ENCODE results near the gene FUT8. TPM values are rescaled to one million over a fixed set of nuclear protein-coding genes. Genes with fewer than 3 reads are reported as not detected.

The FUT8 gene
- total RNA-seq, 2 experiments from 2014 or later = 70.9 to 79.2 TPM

- peaks cover 10% of the 10 kb centered on the region for H3K9me3 Mint-ChIP-seq
- peaks cover 32% of the 10 kb centered on the region for H3K4me1 Mint-ChIP-seq
Observed at GRCh38 chr14:65513671-65514070, 101.1 kb downstream of the FUT8 start.

GRCh38 chr14:65517635-65518542 lies 105.4 kb downstream of the FUT8 start:
- CTCF ChIA-PET = interaction anchor here (1.1 kb wide), 1 partner anchor 11 kb away, joined by 3 read pairs; no protein-coding TSS in a partner anchor
- peak overlapping the region; percentile 76 for H3K27ac Mint-ChIP-seq

More at GRCh38 chr14:65513671-65514070, 101.1 kb downstream of the FUT8 start:
- DNase-seq = no peak
- peaks cover 27% of the 10 kb centered on the region for H3K36me3 Mint-ChIP-seq (ENCODE audit: low read depth)
- no peak overlapping the region for H3K4me3 Mint-ChIP-seq
- ChIA-PET CTCF (no interaction called here), POLR2A (no interaction called here)
- no peaks in the 10 kb centered on the region for H3K27me3 Mint-ChIP-seq
- no peak overlapping the region for H3K27ac Mint-ChIP-seq

GRCh38 chr14:65528069-65528468 lies 115.5 kb downstream of the FUT8 start:
- Mint-ChIP-seq H3K4me3 (no peak overlapping the region), H3K36me3 (ENCODE audit: low read depth) (peaks cover 61% of the 10 kb centered on the region), H3K9me3 (peaks cover 45% of the 10 kb centered on the region), H3K4me1 (peaks cover 21% of the 10 kb centered on the region), H3K27me3 (no peaks in the 10 kb centered on the region), H3K27ac (no peak overlapping the region)
- ChIA-PET CTCF (interaction anchor here (0.6 kb wide), 1 partner anchor 21 kb away, joined by 3 read pairs; no protein-coding TSS in a partner anchor), POLR2A (no interaction called here)
- DNase-seq = no peak

More at GRCh38 chr14:65517635-65518542, 105.4 kb downstream of the FUT8 start:
- DNase-seq = no peak
- no peak overlapping the region for H3K4me3 Mint-ChIP-seq
- H3K9me3 Mint-ChIP-seq = peaks cover 5% of the 10 kb centered on the region
- POLR2A ChIA-PET = no interaction called here
- peaks cover 46% of the 10 kb centered on the region for H3K4me1 Mint-ChIP-seq
- no peaks in the 10 kb centered on the region for H3K27me3 Mint-ChIP-seq
- H3K36me3 Mint-ChIP-seq (ENCODE audit: low read depth) = peaks cover 27% of the 10 kb centered on the region

DNA sequence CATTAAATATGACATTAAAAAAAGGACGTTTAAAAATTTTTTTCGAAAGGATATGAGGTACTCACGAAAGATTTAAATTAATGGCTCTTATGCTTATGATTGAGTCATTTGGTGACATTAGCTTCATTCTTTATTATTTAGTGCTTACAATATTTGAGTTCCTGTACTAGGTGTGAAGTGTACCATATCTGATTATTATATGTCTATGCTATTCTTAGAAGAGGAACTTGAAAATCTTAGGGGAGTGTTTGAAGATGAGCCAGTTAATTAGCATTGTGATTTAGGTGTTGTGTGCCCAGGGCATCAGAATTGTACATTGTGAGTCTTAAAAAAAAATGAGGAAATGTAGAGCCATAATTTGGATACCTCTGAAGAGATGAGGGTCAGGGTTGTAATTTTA lies 118.6 kb downstream of the FUT8 start:
- Mint-ChIP-seq H3K36me3 (ENCODE audit: low read depth) (peaks cover 32% of the 10 kb centered on the region), H3K4me3 (no peak overlapping the region), H3K9me3 (peaks cover 25% of the 10 kb centered on the region), H3K27me3 (no peaks in the 10 kb centered on the region), H3K4me1 (peaks cover 17% of the 10 kb centered on the region), H3K27ac (no peak overlapping the region)
- CTCF ChIA-PET = no interaction called here
- DNase-seq = no peak
- POLR2A ChIA-PET = no interaction called here

GRCh38 chr14:65533736-65534404 lies 121.3 kb downstream of the FUT8 start:
- Mint-ChIP-seq H3K9me3 (peaks cover 12% of the 10 kb centered on the region), H3K4me1 (peaks cover 9% of the 10 kb centered on the region), H3K36me3 (ENCODE audit: low read depth) (peaks cover 15% of the 10 kb centered on the region), H3K27ac (no peak overlapping the region), H3K4me3 (no peak overlapping the region), H3K27me3 (no peaks in the 10 kb centered on the region)
- CTCF ChIA-PET = no interaction called here
- DNase-seq = no peak
- POLR2A ChIA-PET = no interaction called here

DNA sequence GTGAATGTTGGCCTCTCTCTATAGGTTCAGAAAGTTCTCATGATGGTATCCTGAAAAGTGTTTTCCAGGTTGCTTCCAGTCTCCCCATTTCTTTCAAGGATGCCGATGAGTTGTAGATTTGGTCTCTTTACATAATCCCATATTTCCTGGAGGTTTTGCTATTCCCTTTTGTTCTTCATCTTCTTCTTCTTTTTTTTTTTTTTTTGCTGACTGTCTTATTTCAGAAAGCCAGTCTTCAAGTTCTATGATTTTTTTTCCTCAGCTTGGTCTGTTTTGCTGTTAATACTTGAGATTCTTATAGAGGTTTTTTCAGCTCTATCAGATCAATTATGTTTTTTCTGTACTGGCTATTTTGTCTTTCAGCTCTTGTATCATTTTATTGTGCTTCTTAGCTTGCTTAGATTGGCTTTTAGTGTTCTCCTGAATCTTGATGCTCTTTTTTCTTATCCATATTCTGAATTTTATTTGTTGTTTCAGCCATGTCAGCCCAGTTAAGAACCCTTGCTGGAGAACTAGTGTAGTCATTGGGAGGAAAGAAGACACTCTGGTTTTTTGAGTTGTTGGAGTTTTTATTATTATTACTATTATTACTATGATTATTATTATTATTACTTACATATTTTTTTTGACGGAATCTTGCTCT lies 124.4 kb downstream of the FUT8 start:
- ChIA-PET CTCF (no interaction called here), POLR2A (no interaction called here)
- H3K27me3 Mint-ChIP-seq = no peaks in the 10 kb centered on the region
- no peak overlapping the region for H3K27ac Mint-ChIP-seq
- H3K4me3 Mint-ChIP-seq = no peak overlapping the region
- DNase-seq = no peak
- H3K36me3 Mint-ChIP-seq (ENCODE audit: low read depth) = peaks cover 8% of the 10 kb centered on the region
- no peaks in the 10 kb centered on the region for H3K4me1 Mint-ChIP-seq
- no peaks in the 10 kb centered on the region for H3K9me3 Mint-ChIP-seq

- Mint-ChIP-seq H3K27me3 (no peaks in the 10 kb centered on the region), H3K36me3 (ENCODE audit: low read depth) (peaks cover 15% of the 10 kb centered on the region), H3K4me3 (no peak overlapping the region), H3K27ac (no peak overlapping the region), H3K9me3 (peaks cover 1% of the 10 kb centered on the region), H3K4me1 (peaks cover 5% of the 10 kb centered on the region)
- CTCF ChIA-PET = interaction anchor here (0.7 kb wide), 2 partner anchors 21 to 280 kb away, joined by 3 to 4 read pairs; no protein-coding TSS in a partner anchor
- POLR2A ChIA-PET = no interaction called here
- DNase-seq = no peak
Observed at GRCh38 chr14:65548878-65549277, 136.3 kb downstream of the FUT8 start.

GRCh38 chr14:65549429-65549828 lies 136.9 kb downstream of the FUT8 start:
- peaks cover 1% of the 10 kb centered on the region for H3K9me3 Mint-ChIP-seq

GRCh38 chr14:65550779-65551643 lies 138.5 kb downstream of the FUT8 start:
- no peak for DNase-seq
- POLR2A ChIA-PET = no interaction called here
- Mint-ChIP-seq H3K36me3 (ENCODE audit: low read depth) (peaks cover 15% of the 10 kb centered on the region), H3K4me1 (peaks cover 5% of the 10 kb centered on the region), H3K9me3 (peaks cover 1% of the 10 kb centered on the region), H3K27me3 (no peaks in the 10 kb centered on the region), H3K27ac (no peak overlapping the region), H3K4me3 (no peak overlapping the region)
- CTCF ChIA-PET = no interaction called here

More at GRCh38 chr14:65549429-65549828, 136.9 kb downstream of the FUT8 start:
- ChIA-PET POLR2A (no interaction called here), CTCF (no interaction called here)
- no peak for DNase-seq
- no peak overlapping the region for H3K4me3 Mint-ChIP-seq
- peaks cover 15% of the 10 kb centered on the region for H3K36me3 Mint-ChIP-seq (ENCODE audit: low read depth)
- no peak overlapping the region for H3K27ac Mint-ChIP-seq
- no peaks in the 10 kb centered on the region for H3K27me3 Mint-ChIP-seq
- peaks cover 5% of the 10 kb centered on the region for H3K4me1 Mint-ChIP-seq

GRCh38 chr14:65552724-65553123 lies 140.2 kb downstream of the FUT8 start:
- Mint-ChIP-seq H3K27me3 (no peaks in the 10 kb centered on the region), H3K9me3 (no peaks in the 10 kb centered on the region), H3K4me1 (peaks cover 5% of the 10 kb centered on the region), H3K4me3 (no peak overlapping the region), H3K27ac (no peak overlapping the region), H3K36me3 (ENCODE audit: low read depth) (peaks cover 9% of the 10 kb centered on the region)
- ChIA-PET CTCF (interaction anchor here (1.3 kb wide), 1 partner anchor 92 kb away, joined by 3 read pairs; no protein-coding TSS in a partner anchor), POLR2A (no interaction called here)
- no peak for DNase-seq

- CTCF ChIA-PET = no interaction called here
- POLR2A ChIA-PET = interaction anchor here (0.7 kb wide), 1 partner anchor 38 kb away, joined by 5 read pairs; no protein-coding TSS in a partner anchor
Observed at GRCh38 chr14:65554837-65555236, 142.3 kb downstream of the FUT8 start.

GRCh38 chr14:65555358-65555757 lies 142.8 kb downstream of the FUT8 start:
- H3K36me3 Mint-ChIP-seq (ENCODE audit: low read depth) = peaks cover 5% of the 10 kb centered on the region
- H3K4me1 Mint-ChIP-seq = peaks cover 9% of the 10 kb centered on the region

More at GRCh38 chr14:65554837-65555236, 142.3 kb downstream of the FUT8 start:
- DNase-seq = no peak
- H3K4me1 Mint-ChIP-seq = peaks cover 9% of the 10 kb centered on the region
- no peaks in the 10 kb centered on the region for H3K27me3 Mint-ChIP-seq
- H3K36me3 Mint-ChIP-seq (ENCODE audit: low read depth) = peaks cover 7% of the 10 kb centered on the region
- H3K4me3 Mint-ChIP-seq = no peak overlapping the region
- H3K9me3 Mint-ChIP-seq = no peaks in the 10 kb centered on the region
- H3K27ac Mint-ChIP-seq = no peak overlapping the region

More at GRCh38 chr14:65555358-65555757, 142.8 kb downstream of the FUT8 start:
- ChIA-PET POLR2A (no interaction called here), CTCF (interaction anchor here (1.0 kb wide), 1 partner anchor 8 kb away, joined by 3 read pairs; no protein-coding TSS in a partner anchor)
- H3K9me3 Mint-ChIP-seq = no peaks in the 10 kb centered on the region
- H3K4me3 Mint-ChIP-seq = no peak overlapping the region
- no peak for DNase-seq
- H3K27ac Mint-ChIP-seq = no peak overlapping the region
- H3K27me3 Mint-ChIP-seq = no peaks in the 10 kb centered on the region

All from activated CD4-positive, alpha-beta T cell treated with anti-CD3 and anti-CD28 coated beads, Interleukin-2, amount 10 ng/mL, durations not matched to agents 7 days and 5 days (primary cell).